SK-N-DZ (cell line): Measurements from ENCODE around the gene PARVG.
"Not testable (repeated sequence)": the region's sequence is repeated elsewhere in the genome, so short reads cannot be mapped to it uniquely, and the experiment has no call there.

Source experiments
- DNase-seq: peaks from one replicate; pipeline ENCODE4 v3.0.0-alpha.2; 2015; ENCODE audit warnings: low spot score

PARVG gene

DNA sequence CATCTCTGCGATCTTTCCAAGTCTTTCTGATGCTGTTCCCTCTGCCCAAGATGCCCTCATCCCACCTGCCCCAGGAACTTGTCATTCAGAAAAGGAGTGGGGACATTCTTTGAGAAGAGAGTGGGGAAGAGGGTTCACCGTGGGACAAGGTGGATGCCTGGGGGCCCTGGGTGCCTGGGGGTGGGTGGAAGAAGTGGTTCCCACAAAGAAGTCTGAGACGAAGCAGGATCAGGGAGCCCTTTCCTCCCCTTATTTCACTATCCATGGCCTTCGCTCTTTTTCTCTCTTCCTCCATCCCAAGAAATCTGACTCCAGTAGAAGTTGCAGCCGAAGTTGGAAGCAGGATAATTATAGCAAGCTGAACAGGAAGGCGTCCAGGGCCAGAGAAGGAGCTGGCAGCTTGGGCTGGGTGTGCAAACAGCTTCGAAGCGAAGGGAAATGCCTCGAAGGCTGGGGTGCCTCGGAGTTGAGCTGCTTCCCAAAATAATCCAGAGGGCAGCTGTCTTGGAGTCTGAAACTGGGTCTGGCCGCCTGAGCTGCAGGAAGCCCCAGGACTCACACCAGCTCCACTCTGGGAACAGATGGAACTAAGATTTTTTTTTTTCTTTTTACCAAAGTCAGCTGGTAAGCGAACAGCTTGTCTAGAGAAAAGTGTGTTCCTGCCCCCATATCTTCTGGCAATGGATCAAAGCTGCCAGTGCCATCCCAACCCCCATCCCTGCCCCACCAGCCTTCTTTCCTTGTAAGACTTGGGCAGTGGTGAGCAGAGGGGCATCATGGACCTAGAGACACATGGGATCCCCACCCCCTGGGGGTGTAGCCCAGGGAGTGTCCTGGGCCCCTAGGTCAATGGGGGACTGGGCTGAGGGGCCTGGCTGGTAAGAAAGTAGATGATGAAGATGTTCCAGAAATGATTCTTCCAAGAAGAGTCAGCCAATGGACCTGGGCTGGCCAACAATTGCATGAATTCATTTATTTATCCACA, 31.5 kb downstream of the PARVG start:
- no peak for DNase-seq

DNA sequence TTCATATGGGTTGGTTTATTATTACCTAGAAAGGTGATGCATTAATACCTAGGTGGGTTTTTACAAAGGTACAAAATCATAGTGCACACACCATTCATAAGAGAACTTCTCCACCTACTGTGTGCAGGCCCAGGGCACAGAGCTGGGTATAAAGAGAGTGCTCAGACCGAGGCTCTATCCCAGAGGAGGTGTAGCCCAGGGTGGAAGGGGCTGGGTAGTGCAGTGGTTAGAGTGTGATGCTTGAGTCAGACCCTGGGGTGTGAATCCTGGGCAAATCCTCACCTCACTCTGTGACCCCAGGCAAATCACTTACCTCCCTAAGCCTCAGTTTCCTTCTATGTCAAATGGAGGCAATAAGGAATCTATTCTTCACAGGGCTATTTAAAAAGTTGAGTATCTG, 32.2 kb downstream of the PARVG start:
- no peak for DNase-seq

DNA sequence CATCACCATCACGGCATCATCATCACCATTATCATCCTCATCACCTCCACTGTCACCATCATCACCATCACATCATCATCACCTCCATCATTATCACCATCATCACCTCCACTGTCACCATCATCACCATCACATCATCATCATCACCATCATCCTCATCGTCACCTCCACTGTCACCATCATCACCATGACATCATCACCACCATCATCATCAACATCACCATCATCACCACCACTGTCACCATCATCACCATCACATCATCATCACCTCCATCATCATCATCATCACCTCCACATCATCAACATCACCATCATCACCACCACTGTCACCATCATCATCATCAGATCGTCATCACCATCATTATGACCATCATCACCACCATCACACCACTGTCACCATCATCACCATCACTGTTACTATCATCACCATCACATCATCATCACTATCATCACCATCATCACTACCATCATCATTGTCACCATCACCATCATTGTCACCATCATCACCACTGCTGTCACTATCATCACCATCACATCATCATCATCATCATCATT, 32.8 kb downstream of the PARVG start:
- no peak for DNase-seq

DNA sequence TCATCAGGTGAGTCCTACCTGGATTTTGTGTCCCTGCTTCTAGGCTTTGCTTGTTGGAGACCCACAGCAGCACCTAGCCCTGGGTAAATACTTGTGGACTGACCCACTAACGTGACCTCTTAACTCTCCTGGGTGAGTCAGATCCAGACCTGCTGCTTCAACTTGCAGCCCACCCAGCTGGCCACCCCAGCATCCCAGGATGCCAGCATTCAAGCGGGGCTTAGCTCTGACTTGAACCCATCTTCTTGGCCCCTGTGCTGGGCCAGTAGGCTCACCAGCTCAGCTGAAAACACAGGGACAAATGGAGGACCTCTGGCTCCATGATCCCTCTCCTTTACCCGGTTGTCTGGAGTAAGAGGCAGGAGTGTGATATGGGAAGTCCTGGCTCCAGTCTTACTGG, 33.5 kb downstream of the PARVG start:
- DNase-seq, result no peak

DNA sequence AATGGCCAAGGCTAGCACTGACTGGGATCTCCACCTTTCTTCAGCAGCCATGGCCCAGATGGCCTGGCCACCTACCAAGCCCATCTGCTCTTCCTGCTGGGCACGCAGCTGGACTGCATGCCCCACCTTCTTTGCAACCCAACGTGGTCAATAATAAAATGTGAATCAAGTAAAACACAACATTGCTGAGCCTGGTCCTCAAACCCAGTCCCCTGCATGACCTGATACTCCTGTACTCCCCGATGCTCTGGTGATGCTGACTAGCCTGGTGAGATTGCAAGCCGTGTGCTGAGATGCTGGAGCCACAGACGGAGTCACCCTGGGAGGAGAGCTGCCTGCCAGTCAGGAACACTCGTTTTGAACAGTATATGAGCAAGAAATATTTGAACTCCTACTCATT, 34.0 kb downstream of the PARVG start:
- no peak for DNase-seq

DNA sequence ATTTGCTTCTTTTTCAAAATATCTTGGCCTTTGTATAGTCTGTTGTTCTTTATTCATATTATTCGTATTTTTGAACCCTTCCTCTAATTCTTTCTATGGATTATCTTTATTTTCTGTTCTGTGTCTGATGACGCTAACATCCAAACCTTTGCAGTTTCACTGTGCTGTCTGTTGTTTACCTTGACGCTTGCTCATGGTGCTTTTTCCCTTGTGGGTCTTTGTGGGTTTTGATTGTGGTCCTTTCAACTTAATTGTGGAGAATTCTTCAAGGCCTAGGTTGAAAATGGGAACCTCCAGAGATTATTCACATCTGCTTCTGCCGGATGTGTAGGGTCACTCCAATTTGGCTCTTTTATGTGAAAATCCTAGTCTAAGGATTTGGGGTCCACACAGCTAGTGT, 34.6 kb downstream of the PARVG start:
- no peak for DNase-seq

DNA sequence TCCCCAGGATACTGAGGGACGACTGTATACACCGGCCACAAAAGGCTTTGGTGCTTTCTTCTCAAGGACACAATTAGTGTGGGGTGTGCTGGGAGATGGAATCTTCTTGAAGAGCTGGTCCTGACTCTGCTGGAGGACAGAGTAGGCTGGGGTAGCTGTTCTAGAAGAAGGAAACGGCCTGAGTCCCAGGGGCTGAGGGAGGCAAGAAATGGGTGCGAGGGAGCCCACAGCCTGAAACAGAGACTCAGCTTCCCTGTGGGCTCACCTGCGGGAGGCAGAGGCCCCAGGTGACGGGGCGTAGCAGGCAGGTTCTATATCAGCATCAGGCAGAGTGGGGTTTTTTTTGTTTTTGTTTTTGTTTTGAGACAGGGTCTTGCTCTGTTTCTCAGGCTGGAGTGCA, 36.6 kb downstream of the PARVG start:
- no peak for DNase-seq

DNA sequence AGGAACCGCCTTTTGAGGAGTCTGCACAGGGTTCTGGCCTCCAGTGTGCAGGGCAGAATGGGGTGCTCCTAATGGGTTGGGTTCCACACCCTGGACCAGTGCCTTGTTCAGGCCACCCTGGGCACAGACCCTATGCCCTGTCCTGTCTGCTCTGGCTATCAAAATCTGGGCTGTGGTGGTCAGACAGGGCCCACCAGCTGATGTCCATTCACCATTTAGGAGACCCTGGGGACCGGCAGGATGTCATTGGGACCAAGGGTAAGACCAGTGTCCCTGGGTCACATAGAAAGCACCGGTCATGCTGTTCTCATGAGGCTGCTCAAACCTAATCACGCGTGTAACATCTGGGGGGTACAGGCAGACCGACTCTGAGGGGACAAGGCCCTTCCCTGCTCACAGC, 37.3 kb downstream of the PARVG start:
- no peak for DNase-seq

DNA sequence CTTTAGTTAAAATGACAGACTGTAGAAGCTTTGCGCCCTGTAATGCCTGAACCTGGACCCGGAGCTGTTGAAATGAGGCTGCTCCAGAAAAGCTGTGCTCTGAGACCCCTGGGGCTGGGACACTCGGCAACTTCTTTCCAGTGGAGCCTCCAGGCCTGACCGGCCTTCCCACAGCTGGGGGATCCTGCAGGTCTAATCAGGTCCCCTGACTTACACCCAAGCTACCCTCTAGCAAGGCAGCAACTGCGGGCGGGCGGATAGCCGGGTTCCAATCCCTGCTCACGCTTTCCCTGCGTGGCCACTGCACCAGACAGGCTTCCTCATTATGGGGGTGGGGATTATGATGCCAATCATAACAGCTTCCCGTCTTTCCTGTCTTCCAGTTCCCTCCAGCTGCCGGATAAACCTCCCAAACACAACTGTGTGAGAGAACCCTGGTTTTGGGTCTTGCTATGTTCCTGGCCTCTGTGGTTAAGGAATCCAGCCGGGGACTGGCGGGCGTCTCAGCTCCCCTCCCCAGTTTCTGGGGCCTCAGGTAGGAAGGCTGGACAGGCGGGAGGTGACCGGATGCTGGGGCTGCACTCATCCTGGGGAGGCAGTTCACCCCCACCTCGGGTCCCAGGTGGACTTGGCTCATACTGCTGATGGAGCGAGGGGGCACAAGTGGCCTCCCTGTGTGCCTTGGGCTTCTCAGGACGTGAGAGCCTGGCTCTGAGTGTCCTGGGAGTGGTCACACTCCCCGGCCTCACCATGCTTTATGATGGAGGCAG, 38.6 kb downstream of the PARVG start:
- DNase-seq, result no peak

DNA sequence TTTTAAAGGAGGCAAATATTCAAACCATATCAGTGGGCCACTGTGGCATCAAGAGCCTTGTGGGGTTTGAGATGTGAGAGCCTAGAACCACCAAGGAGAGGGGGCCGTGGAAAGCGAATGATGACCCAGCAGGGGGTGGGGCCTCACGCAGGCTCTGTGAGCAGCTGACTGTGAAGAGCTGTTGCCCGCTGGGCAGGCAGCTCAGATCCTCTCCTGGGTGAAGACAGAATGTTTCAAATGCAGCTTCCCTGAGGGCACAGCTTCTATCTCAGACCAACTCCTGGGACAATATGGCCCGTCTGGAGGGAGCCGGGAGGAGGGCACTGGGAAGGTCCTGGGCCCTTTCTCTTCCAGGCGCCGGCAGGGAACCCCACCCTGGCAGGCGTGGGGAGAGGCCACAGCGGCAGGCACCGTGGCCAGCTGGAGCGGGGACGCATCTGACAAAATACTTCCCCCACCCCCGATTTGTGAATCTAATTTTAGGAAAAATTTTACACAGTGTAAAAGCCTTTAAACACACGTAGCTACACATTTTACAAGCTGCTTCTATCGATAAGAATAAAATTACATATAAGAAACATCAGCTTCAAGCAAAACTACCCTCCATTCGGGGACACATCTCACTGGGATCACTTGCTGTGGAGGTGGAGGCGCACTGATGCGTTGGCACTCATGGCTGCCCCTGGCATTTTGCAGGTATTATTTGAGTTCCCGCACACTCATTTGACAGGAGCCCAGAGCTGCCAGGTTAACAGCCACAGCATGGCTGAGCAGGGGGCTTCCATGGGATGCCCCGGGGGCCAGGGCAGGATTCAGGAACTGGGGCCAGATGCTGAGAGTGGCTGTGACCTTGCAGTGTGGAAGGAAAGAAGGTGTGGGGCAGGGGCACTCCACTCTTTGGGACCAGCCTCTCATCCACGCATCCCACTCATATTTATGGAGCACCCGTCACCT, 40.3 kb downstream of the PARVG start:
- no peak for DNase-seq

DNA sequence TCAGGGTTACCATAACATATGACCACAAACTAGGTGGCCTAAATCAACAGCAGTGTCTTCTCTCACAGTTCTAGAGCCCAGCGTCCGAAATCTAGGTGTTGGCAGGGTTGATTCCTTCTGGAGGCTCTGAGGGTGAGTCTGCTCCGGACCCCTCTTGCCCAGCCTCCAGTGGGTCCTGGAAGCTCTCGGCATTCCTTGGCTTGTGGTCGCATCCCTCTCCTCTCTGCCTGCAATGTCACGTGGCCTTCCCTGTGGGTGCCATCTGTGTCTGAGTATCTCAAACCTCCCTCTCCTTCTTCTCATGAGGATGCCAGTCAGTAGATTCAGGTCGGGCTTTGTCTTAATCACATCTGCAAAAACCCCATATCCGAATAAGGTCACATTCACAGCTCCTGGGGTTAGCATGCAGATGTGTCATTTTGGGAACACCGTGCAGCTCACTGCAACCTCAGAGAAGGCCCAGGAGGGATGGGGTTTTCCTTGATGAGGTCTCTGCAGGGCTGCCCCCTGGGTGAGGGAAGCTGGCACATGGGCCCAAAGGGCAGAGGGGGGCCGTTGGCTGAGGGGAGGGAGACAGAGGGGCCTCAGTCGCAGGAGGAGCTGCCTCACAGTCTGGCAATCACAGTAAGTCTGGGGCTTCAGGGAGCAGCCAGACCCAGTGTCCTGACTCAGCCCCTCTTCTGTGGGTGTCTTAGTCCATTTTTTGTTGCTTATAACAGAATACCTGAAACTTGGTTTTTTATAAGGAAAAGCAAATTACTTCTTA, 41.2 kb downstream of the PARVG start:
- no peak for DNase-seq

DNA sequence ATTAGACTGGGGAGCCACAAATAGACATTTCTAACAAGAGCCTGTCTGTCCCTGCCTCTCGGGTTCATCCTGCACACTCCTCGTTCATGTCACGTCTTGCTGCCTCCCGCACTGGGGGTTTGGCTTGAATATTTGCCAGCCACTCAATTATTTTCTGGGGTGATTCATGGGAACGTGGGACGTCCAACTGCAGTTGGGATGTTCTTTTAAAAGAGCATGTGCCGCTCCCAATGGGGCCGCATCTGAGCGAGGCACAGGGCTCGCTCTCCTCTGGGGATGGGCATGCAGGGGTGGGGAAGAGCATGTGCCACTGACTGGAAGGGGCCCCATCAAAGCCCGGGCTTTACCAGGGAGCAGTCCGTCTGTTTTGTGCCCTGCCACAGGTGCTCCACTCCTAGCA, 43.4 kb downstream of the PARVG start:
- DNase-seq, result no peak

DNA sequence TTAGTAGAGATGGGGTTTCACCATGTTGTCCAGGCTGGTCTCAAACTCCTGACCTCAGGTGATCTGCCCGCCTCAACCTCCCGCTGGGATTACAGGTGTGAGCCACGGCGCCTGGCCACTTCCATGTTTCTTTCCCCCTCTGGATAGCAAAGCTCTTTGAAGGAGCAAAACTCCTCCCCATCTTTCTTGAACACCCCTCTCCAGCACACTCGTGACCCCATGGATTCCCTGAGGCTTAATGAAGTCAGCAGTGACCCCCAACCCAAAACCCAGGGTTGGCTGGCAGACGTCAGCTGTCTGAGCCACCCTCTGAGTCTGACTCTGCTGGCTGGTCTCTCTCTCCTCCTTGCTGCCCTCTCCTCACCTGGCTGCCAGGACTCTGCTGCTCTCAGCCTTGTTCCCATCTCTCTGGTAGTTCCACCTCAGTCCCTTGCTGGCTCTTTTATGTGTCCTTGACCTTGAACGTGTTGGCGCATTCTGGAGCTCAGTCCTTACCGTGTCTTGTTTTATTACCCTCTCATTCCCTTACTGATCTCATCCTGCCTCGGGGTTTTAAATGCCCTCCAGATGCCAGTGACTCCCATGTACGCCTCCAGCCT, 44.5 kb downstream of the PARVG start:
- DNase-seq, result no peak

DNA sequence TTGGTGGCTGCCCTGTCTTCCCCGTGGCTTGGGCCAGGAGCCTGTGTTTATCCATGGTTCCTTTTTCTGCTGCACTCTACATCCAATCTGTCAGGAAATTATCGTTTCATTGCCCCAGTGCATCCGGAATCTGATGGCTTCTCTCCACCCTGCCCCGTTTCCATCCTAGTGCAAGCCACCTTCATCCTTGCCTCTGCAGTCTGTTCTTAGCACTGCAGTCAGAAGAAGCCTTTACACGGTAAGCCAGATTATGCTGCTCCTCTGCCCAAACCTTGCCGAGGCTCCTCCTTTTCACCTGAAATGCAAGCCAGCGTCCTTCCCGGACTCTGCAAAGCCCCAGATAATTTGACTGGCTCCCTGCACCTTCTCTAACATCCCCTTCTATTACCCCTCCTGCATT, 45.1 kb downstream of the PARVG start:
- DNase-seq, result no peak

DNA sequence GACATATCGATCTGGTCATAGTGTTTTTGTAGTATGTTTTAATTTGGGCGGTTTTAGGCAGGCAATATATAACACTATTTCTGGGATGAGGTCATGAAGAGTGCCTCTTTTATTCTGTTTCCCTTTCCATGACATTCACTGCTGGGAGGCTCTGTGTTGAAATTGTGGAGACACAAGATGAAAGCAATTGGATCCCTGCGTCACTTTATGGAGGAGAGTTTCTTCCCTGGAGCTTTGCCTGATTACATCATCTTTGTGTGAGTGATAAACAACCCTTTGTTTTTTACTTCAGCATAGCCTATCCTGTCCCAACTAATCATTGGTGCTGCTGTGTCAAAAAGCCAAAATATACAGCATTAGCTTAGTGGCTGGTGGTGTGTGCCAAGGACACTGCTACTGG, 48.6 kb downstream of the PARVG start:
- no peak for DNase-seq

DNA sequence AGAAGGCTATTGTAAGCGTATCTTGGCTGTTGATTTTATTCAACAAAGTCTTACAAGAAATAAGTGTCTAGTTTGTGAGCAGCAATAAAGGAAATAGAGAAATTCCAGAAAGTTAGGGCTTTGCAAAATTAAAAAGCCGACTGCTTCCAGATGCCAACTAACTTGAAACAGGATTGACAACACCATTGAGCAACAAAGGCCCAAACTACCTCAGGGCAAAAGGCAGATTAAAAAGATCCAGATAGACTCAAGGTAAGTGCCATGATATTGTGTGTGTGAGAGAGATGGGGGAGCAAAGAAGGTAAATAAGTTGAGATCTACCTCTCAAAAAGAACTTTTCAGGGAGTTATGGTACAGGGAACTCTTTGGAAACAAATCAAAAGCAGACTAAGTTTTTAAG, 49.1 kb downstream of the PARVG start:
- no peak for DNase-seq

DNA sequence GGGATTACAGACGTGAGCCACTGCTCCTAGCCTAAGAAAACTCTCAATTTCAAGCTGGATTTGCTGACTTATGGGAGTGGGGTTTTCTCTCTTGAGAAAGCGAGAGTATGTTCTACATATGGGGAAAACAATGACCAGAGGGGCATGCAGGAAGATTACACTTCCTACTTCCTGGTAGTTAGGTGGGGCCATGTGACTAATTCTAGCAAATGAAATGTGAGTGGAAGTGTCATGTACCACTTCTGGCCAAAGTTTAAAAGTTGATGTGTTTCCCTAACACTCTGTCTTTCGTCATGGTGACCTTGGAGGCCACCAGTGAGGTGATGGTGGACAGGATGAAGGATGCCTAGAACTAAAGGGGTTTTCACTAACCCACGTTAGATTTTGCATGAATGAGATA, 50.5 kb downstream of the PARVG start:
- no peak for DNase-seq

DNA sequence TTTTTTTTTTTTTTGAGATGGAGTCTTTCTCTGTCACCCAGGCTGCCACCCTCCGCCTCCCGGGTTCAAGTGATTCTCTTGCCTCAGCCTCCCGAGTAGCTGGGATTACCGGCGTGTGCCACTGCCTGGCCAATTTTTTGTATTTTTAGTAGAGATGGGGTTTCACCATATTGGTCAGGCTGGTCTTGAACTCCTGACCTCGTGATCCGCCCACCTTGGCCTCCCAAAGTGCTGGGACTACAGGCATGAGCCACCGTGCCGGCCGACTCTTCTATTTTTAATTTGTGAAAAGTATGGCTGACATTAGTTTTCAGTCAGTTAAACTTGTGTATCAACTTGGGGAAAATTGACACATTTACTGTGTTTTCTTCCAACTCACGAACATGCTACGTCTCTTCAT, 53.6 kb downstream of the PARVG start:
- DNase-seq, result not testable (repeated sequence)

DNA sequence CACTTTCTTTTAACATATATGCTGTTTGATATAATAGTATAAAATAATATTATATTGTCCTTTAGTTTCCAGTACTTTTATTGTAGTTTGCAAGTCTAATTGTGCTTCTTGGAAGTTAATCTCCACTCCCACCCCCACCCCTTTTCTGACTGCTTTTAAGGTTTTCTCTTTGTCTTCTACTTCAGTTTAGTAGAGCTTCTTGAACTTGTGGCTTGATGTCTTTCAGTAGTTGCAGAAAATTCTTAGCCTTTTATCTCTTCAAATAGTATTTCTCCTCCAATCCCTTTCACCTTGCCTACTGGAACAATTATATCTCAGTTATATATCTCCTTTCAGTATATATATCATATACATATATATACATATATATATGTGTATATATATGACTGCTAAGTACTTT, 56.6 kb downstream of the PARVG start:
- no peak for DNase-seq

DNA sequence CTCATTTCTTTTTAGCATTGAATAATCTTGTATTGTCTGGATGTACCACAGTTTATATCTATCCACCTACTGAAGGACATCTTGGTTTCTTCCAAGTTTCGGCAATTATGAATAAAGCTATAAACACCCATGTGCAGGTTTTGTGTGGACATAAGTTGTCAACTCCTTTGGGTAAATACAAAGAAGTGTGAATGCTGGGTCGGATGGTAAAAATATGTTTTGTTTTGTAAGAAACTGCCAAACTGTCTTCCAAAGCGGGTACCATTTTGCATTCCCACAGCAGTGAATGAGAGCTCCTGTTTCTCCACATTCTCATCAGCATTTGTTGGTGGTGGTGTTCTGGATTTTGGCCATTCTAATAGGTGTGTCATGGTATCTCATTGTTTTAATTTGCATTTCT, 60.4 kb downstream of the PARVG start:
- DNase-seq, result not testable (repeated sequence)
